Heart left ventricle (tissue), 13 donors: ENCODE results near the gene GPR137.

ENCODE experiments used
- CTCF ChIP-seq, 12 donors: fragments of 200-600 bp; sonication (generic) in 4 of 12; IDR thresholded peaks; one replicate each; pipeline versions ENCODE4 v1.5.0 to v1.8.0; 2018 to 2022; ENCODE audit warnings: antibody characterized with exemption in 12 of 12, mild to moderate bottlenecking in 5 of 12
- POLR2A ChIP-seq, 2 donors: fragments of 450-650 bp; IDR thresholded peaks; one replicate each; pipeline ENCODE4 v1.6.1; 2017; ENCODE audit warnings: antibody characterized with exemption in 2 of 2, mild to moderate bottlenecking in 2 of 2, moderate library complexity in 2 of 2
- donor health status: ischemic (EF 13 %, LVEDD 7.1; RV severe dilation, severe dysfunction).
- donor health status: DM: no; HTN: yes; CAD: no.
- donor health status: DM: no; HTN: no; CAD: no.
- donor health status: ischemic (EF 25% LVEDD 6.9; RV normal size, moderate dysfunction).
- donor health status: ischemic (EF 25% LVEDD 5.7; RV mildly dilated, moderate dysfunction).
- donor health status: ischemic (EF 35%, LVEDD 5.7; RV mildly dilated, moderate dysfunction).
- donor health status: nonischemic (EF 11% LVEDD 7.7; RV severe dilation, severe dysfunction).
- donor health status: DM: yes; HTN: yes; CAD: no.
- donor health status: PGD.
- donor health status: ischemic (EF 29% LVEDD 5.4; RV normal size, mild dysfunction).
- donor health status: nonischemic (EF 23%, LVEDD 6.1; RV moderate dilation, normal function).

GRCh38 chr11:64245797-64246620 lies 39.6 kb upstream of the GPR137 start:
- TF ChIP-seq CTCF (IDR thresholded peaks at IDR 0.05) (no peak), POLR2A (IDR thresholded peaks at IDR 0.05) (peak in 1 of 2 donors; percentile 11)
